Measurements from ENCODE around the gene NFASC. TPM values are rescaled to one million over a fixed set of nuclear protein-coding genes. Genes with fewer than 3 reads are reported as not detected.

NFASC gene
- total RNA-seq, 1 experiment from 2014 or later = not detected

DNA sequence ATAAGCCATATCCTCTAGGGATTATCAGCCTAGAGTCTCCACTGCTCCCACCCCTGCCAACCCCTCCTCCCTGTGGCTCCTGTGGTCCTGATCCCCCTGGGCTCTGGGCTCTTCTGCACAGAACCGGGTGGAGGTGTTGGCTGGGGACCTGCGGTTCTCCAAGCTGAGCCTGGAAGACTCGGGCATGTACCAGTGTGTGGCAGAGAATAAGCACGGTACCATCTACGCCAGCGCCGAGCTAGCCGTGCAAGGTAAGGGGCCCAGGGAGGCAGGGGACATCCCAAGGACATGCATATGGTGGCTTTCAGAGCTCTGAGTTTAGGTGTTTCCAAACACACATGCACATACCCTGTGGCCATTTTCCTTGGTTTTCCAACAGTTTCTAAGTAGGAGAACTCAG is 191.7 kb downstream of the NFASC start:
- Mint-ChIP-seq H3K27me3 (ENCODE audit: unreplicated experiment) (peaks cover 69% of the 10 kb centered on the region), H3K36me3 (ENCODE audit: insufficient read depth, unreplicated experiment) (no peaks in the 10 kb centered on the region), H3K4me3 (ENCODE audit: low read depth, unreplicated experiment) (no peak overlapping the region), H3K9me3 (ENCODE audit: low read depth, unreplicated experiment) (no peaks in the 10 kb centered on the region), H3K4me1 (ENCODE audit: low read depth, unreplicated experiment) (no peaks in the 10 kb centered on the region), H3K27ac (ENCODE audit: unreplicated experiment) (no peak overlapping the region)
- CTCF ChIA-PET = interaction anchor here (0.8 to 3.6 kb wide), 13 partner anchors 8 to 423 kb away, joined by 3 to 95 read pairs (median 8); no protein-coding TSS in a partner anchor
- no peak for DNase-seq
- intact Hi-C loops (cut with micrococcal nuclease; ENCODE audit: unreplicated experiment) = no loop called here
- TF ChIP-seq CTCF (IDR thresholded peaks at IDR 0.05; ENCODE audit: unreplicated experiment) = no peak
- no TSS peak for BruUV-seq (replicated peaks)

GRCh38 chr1:205062895-205063294 is 192.2 kb downstream of the NFASC start:
- no peaks in the 10 kb centered on the region for H3K4me1 Mint-ChIP-seq (ENCODE audit: low read depth, unreplicated experiment)
- H3K27me3 Mint-ChIP-seq (ENCODE audit: unreplicated experiment) = peaks cover 63% of the 10 kb centered on the region
- no TSS peak for BruUV-seq (replicated peaks)
- CTCF ChIA-PET = interaction anchor here (0.7 to 3.6 kb wide), 6 partner anchors 15 to 113 kb away, joined by 3 to 95 read pairs (median 4); no protein-coding TSS in a partner anchor
- intact Hi-C loops (cut with micrococcal nuclease; ENCODE audit: unreplicated experiment) = no loop called here
- no peak overlapping the region for H3K4me3 Mint-ChIP-seq (ENCODE audit: low read depth, unreplicated experiment)
- no peak overlapping the region for H3K27ac Mint-ChIP-seq (ENCODE audit: unreplicated experiment)
- H3K36me3 Mint-ChIP-seq (ENCODE audit: insufficient read depth, unreplicated experiment) = no peaks in the 10 kb centered on the region
- no peak for TF ChIP-seq CTCF (IDR thresholded peaks at IDR 0.05; ENCODE audit: unreplicated experiment)
- DNase-seq = no peak
- no peaks in the 10 kb centered on the region for H3K9me3 Mint-ChIP-seq (ENCODE audit: low read depth, unreplicated experiment)

DNA sequence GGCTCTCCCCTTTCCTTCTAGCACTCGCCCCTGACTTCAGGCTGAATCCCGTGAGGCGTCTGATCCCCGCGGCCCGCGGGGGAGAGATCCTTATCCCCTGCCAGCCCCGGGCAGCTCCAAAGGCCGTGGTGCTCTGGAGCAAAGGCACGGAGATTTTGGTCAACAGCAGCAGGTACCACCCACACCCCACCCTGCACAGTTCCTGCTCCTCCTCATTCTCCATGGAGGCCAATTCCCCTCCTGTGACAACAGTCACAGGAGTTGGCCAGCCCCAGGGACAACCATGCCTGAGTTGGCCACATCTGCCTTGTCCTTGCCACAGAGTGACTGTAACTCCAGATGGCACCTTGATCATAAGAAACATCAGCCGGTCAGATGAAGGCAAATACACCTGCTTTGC is 193.6 kb downstream of the NFASC start:
- no TSS peak for BruUV-seq (replicated peaks)
- no peak for DNase-seq
- TF ChIP-seq CTCF (IDR thresholded peaks at IDR 0.05; ENCODE audit: unreplicated experiment) = no peak
- no peaks in the 10 kb centered on the region for H3K9me3 Mint-ChIP-seq (ENCODE audit: low read depth, unreplicated experiment)
- no peaks in the 10 kb centered on the region for H3K4me1 Mint-ChIP-seq (ENCODE audit: low read depth, unreplicated experiment)
- H3K27me3 Mint-ChIP-seq (ENCODE audit: unreplicated experiment) = peaks cover 49% of the 10 kb centered on the region
- H3K36me3 Mint-ChIP-seq (ENCODE audit: insufficient read depth, unreplicated experiment) = no peaks in the 10 kb centered on the region
- intact Hi-C loops (cut with micrococcal nuclease; ENCODE audit: unreplicated experiment) = no loop called here
- no peak overlapping the region for H3K4me3 Mint-ChIP-seq (ENCODE audit: low read depth, unreplicated experiment)
- H3K27ac Mint-ChIP-seq (ENCODE audit: unreplicated experiment) = no peak overlapping the region
- CTCF ChIA-PET = interaction anchor here (0.7 kb wide), 1 partner anchor 199 kb away, joined by 3 read pairs; no protein-coding TSS in a partner anchor

- CTCF ChIA-PET = no interaction called here
- Mint-ChIP-seq H3K4me1 (ENCODE audit: low read depth, unreplicated experiment) (no peaks in the 10 kb centered on the region), H3K36me3 (ENCODE audit: insufficient read depth, unreplicated experiment) (no peaks in the 10 kb centered on the region), H3K27me3 (ENCODE audit: unreplicated experiment) (peaks cover 47% of the 10 kb centered on the region), H3K9me3 (ENCODE audit: low read depth, unreplicated experiment) (no peaks in the 10 kb centered on the region), H3K4me3 (ENCODE audit: low read depth, unreplicated experiment) (no peak overlapping the region), H3K27ac (ENCODE audit: unreplicated experiment) (no peak overlapping the region)
- intact Hi-C loops (cut with micrococcal nuclease; ENCODE audit: unreplicated experiment) = no loop called here
- no peak for TF ChIP-seq CTCF (IDR thresholded peaks at IDR 0.05; ENCODE audit: unreplicated experiment)
- BruUV-seq (replicated peaks) = no TSS peak
- no peak for DNase-seq
These were observed 194.2 kb downstream of the NFASC start for GRCh38 chr1:205064741-205065316.

Data from Calu3 (cell line).